Measurements from ENCODE around the gene HSPA9.

DNA sequence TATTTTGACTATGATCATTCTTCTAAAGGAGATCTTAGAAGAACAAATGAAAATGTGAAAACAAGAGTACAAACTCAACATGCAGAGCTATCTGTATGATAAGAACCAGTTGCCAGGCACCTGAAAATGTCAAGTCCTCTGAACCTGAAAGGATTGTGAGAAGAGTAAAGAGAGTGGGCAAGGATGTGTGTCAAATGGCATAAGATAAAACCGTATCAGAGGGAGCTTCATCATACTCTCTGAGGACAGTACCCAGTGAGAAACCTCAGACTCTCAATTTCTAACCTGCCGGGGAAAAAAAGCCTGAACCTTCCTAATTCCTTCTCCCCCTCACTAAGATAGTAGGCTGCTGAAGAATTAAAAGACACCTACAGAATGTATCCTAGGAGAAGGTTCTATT, 39.0 kb downstream of the HSPA9 start:
- TF ChIP-seq, protein P1, sequence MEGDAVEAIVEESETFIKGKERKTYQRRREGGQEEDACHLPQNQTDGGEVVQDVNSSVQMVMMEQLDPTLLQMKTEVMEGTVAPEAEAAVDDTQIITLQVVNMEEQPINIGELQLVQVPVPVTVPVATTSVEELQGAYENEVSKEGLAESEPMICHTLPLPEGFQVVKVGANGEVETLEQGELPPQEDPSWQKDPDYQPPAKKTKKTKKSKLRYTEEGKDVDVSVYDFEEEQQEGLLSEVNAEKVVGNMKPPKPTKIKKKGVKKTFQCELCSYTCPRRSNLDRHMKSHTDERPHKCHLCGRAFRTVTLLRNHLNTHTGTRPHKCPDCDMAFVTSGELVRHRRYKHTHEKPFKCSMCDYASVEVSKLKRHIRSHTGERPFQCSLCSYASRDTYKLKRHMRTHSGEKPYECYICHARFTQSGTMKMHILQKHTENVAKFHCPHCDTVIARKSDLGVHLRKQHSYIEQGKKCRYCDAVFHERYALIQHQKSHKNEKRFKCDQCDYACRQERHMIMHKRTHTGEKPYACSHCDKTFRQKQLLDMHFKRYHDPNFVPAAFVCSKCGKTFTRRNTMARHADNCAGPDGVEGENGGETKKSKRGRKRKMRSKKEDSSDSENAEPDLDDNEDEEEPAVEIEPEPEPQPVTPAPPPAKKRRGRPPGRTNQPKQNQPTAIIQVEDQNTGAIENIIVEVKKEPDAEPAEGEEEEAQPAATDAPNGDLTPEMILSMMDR (optimal IDR thresholded peaks at IDR 0.05 in 1 of 3, IDR thresholded peaks at IDR 0.05 in 1 of 3, conservative IDR thresholded peaks at IDR 0.05 in 1 of 3; ENCODE audit: extremely low read depth in 1 of 3, insufficient read depth in 2 of 3, low read length in 3 of 3): no peak
- TF ChIP-seq EZH2 (IDR thresholded peaks at IDR 0.05; ENCODE audit: low read length): no peak
